ENCODE data around the gene ITGA1. TPM values are rescaled to one million over a fixed set of nuclear protein-coding genes. Genes with fewer than 3 reads are reported as not detected.

ITGA1 gene
- polyA plus RNA-seq, 1 donor (not counting 4 experiments of a cell fraction or from before 2014, with no cell fraction given) = 1.4 TPM

DNA sequence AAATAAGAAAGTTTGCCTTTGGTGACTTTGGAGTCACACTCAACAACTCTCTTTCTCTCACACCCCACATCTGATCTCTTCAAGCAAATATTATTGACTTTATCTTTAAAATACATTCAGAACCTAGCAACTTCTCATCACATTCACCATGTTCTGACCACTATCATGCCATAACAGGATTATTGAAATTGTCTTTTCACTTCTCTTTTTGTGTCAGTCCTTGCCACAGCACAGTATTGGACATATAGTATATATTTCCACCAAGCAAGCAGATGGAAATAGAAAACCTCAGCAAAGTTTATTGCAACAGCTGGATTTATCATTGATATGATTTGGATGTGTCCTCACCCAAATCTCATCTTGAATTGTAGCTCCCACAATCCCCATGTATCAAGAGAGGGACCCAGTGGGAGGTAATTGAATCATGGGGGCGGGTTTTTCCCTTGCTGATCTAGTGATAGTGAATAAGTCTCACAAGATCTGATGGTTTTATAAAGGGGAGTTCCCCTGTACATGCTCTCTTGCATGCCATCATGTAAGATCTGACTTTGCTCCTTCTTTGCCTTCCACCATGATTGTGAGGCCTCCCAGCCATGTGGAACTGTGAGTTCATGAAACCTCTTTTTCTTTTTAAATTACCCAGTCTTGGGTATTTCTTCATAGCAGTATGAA, 26.9 kb upstream of the ITGA1 start:
- Histone ChIP-seq H3K9me3 (ENCODE audit: control insufficient read depth, low read depth, low read length) (no peaks in the 10 kb centered on the region), H4K20me1 (ENCODE audit: control insufficient read depth, extremely low read depth, insufficient read depth, low read length) (no peaks in the 10 kb centered on the region), H3K36me3 (ENCODE audit: control insufficient read depth in 2 of 2, extremely low read depth in 1 of 2, insufficient read depth in 2 of 2, low read length in 2 of 2) (no peaks in the 10 kb centered on the region), H3K9me1 (ENCODE audit: control insufficient read depth, extremely low read depth, insufficient read depth, low read length) (no peaks in the 10 kb centered on the region), H2AFZ (ENCODE audit: control insufficient read depth, low read length) (no peak overlapping the region), H3K4me3 (ENCODE audit: control insufficient read depth in 2 of 3, extremely low read depth in 1 of 3, insufficient read depth in 2 of 3, low read depth in 1 of 3, low read length in 3 of 3) (no peak overlapping the region), H3K9ac (ENCODE audit: control insufficient read depth, extremely low read depth, insufficient read depth, low read length) (no peak overlapping the region), H3K27ac (ENCODE audit: control insufficient read depth, insufficient read depth, low read length) (no peak overlapping the region), H3K27me3 (ENCODE audit: control insufficient read depth, extremely low read depth, insufficient read depth, low read length) (no peaks in the 10 kb centered on the region), H3K4me2 (ENCODE audit: control insufficient read depth, extremely low read depth, insufficient read depth, low read depth, low read length) (no peak overlapping the region), H3K4me1 (ENCODE audit: control insufficient read depth, extremely low read depth, insufficient read depth, low read length) (no peaks in the 10 kb centered on the region), H3K79me2 (ENCODE audit: control insufficient read depth, insufficient read depth, low read length) (no peaks in the 10 kb centered on the region)
- dilution Hi-C loops (cut with MboI; ENCODE audit: extremely low pct_ligation_motif_present, low sequenced_read_pairs) = no loop called here
- DNase-seq (ENCODE audit: low read depth, low spot score) (no peak), FAIRE-seq (no peak)
- TF ChIP-seq EZH2 (IDR thresholded peaks at IDR 0.05; ENCODE audit: low read length) = no peak
- TF ChIP-seq, protein P1, sequence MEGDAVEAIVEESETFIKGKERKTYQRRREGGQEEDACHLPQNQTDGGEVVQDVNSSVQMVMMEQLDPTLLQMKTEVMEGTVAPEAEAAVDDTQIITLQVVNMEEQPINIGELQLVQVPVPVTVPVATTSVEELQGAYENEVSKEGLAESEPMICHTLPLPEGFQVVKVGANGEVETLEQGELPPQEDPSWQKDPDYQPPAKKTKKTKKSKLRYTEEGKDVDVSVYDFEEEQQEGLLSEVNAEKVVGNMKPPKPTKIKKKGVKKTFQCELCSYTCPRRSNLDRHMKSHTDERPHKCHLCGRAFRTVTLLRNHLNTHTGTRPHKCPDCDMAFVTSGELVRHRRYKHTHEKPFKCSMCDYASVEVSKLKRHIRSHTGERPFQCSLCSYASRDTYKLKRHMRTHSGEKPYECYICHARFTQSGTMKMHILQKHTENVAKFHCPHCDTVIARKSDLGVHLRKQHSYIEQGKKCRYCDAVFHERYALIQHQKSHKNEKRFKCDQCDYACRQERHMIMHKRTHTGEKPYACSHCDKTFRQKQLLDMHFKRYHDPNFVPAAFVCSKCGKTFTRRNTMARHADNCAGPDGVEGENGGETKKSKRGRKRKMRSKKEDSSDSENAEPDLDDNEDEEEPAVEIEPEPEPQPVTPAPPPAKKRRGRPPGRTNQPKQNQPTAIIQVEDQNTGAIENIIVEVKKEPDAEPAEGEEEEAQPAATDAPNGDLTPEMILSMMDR (optimal IDR thresholded peaks at IDR 0.05 in 1 of 3, IDR thresholded peaks at IDR 0.05 in 1 of 3, conservative IDR thresholded peaks at IDR 0.05 in 1 of 3; ENCODE audit: extremely low read depth in 1 of 3, insufficient read depth in 2 of 3, low read length in 3 of 3) = no peak

DNA sequence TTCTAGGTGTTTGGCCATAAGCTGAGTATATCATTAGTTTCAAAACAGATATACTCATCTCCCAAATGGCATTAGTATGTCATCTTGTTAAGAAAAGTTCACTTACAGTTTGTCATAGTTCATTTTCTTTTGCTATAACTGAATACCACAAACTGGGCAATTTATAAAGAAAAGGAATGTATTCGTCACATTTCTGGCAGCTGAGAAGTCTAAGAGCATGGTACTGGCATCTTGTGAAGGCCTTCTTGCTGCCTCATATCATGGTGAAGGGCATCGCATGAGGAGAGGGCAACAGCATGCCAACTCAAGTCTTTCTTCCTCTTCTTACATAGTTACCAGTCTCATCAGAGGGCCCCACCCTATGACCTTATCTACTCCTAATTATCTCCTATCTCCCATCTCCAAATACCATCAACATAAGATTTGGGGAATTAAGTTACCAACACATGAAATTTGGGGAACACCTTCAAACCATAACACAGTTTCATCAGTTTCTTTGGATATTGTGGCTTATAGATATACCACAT, 20.4 kb upstream of the ITGA1 start:
- Histone ChIP-seq H3K9me1 (ENCODE audit: control insufficient read depth, extremely low read depth, insufficient read depth, low read length) (no peaks in the 10 kb centered on the region), H3K9ac (ENCODE audit: control insufficient read depth, extremely low read depth, insufficient read depth, low read length) (no peak overlapping the region), H3K27ac (ENCODE audit: control insufficient read depth, insufficient read depth, low read length) (no peak overlapping the region), H2AFZ (ENCODE audit: control insufficient read depth, low read length) (no peak overlapping the region), H4K20me1 (ENCODE audit: control insufficient read depth, extremely low read depth, insufficient read depth, low read length) (no peaks in the 10 kb centered on the region), H3K27me3 (ENCODE audit: control insufficient read depth, extremely low read depth, insufficient read depth, low read length) (no peaks in the 10 kb centered on the region), H3K4me1 (ENCODE audit: control insufficient read depth, extremely low read depth, insufficient read depth, low read length) (no peaks in the 10 kb centered on the region), H3K4me2 (ENCODE audit: control insufficient read depth, extremely low read depth, insufficient read depth, low read depth, low read length) (no peak overlapping the region), H3K9me3 (ENCODE audit: control insufficient read depth, low read depth, low read length) (no peaks in the 10 kb centered on the region), H3K4me3 (ENCODE audit: control insufficient read depth in 2 of 3, extremely low read depth in 1 of 3, insufficient read depth in 2 of 3, low read depth in 1 of 3, low read length in 3 of 3) (no peak overlapping the region), H3K36me3 (ENCODE audit: control insufficient read depth in 2 of 2, extremely low read depth in 1 of 2, insufficient read depth in 2 of 2, low read length in 2 of 2) (no peaks in the 10 kb centered on the region), H3K79me2 (ENCODE audit: control insufficient read depth, insufficient read depth, low read length) (no peaks in the 10 kb centered on the region)
- no peak for FAIRE-seq
- TF ChIP-seq EZH2 (IDR thresholded peaks at IDR 0.05; ENCODE audit: low read length) = no peak
- TF ChIP-seq, protein P1 (optimal IDR thresholded peaks at IDR 0.05 in 1 of 3, IDR thresholded peaks at IDR 0.05 in 1 of 3, conservative IDR thresholded peaks at IDR 0.05 in 1 of 3; ENCODE audit: extremely low read depth in 1 of 3, insufficient read depth in 2 of 3, low read length in 3 of 3) = no peak
- dilution Hi-C loops (cut with MboI; ENCODE audit: extremely low pct_ligation_motif_present, low sequenced_read_pairs) = no loop called here
- DNase-seq (ENCODE audit: low read depth, low spot score) = no peak
